Measurements from ENCODE around the gene CCDC39.

Gene CCDC39

DNA sequence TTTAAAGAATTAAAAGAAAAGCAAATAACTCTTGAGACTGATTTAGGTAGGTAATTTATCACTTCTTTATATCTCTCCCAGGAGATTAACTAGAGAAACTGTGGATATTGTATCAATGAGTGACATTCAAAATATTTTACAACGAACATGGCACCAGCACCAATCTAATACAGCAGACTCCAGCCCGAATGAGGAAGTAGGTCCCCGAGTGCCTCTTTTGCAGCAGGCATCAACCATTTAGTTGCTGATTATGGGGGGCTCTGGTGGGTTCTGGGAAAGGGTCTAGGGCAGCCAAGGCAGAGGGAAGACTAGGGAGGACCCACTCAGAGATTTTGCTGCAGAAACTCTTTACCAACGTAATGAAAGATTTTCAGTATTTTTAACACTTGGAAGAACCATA, 109.1 kb downstream of the CCDC39 start:
- TF ChIP-seq, protein P1, sequence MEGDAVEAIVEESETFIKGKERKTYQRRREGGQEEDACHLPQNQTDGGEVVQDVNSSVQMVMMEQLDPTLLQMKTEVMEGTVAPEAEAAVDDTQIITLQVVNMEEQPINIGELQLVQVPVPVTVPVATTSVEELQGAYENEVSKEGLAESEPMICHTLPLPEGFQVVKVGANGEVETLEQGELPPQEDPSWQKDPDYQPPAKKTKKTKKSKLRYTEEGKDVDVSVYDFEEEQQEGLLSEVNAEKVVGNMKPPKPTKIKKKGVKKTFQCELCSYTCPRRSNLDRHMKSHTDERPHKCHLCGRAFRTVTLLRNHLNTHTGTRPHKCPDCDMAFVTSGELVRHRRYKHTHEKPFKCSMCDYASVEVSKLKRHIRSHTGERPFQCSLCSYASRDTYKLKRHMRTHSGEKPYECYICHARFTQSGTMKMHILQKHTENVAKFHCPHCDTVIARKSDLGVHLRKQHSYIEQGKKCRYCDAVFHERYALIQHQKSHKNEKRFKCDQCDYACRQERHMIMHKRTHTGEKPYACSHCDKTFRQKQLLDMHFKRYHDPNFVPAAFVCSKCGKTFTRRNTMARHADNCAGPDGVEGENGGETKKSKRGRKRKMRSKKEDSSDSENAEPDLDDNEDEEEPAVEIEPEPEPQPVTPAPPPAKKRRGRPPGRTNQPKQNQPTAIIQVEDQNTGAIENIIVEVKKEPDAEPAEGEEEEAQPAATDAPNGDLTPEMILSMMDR (IDR thresholded peaks at IDR 0.05) = no peak

DNA sequence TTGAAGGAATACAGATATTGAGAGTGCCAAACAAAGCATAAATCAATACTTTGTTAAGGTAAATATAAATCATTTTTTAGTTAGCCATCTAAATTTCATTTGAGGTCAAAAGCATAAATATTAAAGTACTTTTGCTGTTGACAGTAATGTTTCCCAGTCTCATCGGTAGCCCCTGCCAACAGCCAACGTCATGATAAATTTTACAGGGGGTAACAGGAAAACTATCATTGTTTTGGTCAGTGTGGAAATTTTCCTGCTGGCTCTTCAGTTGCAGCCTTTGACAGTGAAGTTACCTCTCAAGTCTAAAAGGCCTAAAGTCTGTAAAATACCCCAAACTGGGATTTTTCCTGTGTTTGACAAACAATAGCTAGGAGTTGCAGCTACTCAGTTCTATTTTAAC, 114.6 kb downstream of the CCDC39 start:
- TF ChIP-seq, protein P1 (IDR thresholded peaks at IDR 0.05) = no peak
